Putamen (tissue), 1 donor: ENCODE measurements around the gene ABHD6.
"Not testable (repeated sequence)": the region's sequence is repeated elsewhere in the genome, so short reads cannot be mapped to it uniquely, and the experiment has no call there.

Experiments used
- DNase-seq: peaks from one replicate; pipeline ENCODE4 v3.0.0-alpha.2; 2016; ENCODE audit warnings: low spot score

Gene ABHD6

DNA sequence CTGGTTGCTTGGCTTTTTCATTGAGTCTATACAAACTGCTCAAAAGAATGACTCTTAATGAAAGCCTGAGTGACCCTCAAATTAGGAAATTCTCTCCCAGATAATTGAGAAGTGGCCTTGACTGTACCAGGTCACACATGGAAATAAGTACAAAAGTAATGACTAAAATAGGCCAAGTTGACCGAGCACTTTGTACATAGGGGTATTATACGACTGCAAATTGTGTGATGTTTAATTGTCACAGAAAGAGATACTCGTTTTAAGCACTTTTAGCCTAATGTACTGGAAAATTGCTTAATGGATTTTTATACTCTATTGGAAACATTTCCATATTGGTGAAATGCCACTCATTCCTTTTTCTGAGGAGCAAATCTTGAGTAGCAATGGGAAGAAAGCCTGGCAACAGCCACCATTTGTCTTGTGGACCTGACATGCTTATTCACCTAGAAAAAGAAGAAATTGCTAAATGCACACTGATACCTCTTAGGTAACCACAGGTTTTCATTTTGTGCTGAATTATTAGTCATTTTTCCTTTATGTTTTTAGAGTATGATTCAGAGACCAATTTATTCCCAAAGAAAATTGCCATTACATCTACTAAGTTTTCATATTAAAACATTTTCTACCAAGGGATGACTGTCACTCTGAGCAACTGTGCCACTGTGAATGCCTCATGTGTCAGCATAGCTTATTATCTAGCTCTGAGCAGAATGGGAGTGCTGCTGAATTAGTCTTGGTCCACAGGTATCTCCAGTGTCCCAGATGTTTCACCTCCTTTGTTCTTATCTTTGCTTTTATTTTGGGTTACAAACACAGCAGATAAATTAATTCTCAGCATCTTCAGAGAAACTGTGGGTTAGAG is 86.2 kb downstream of the ABHD6 start:
- no peak for DNase-seq

- DNase-seq = no peak
Observed at GRCh38 chr3:58324391-58325390, 87.1 kb downstream of the ABHD6 start.

GRCh38 chr3:58325525-58325992 is 88.0 kb downstream of the ABHD6 start:
- DNase-seq = no peak

DNA sequence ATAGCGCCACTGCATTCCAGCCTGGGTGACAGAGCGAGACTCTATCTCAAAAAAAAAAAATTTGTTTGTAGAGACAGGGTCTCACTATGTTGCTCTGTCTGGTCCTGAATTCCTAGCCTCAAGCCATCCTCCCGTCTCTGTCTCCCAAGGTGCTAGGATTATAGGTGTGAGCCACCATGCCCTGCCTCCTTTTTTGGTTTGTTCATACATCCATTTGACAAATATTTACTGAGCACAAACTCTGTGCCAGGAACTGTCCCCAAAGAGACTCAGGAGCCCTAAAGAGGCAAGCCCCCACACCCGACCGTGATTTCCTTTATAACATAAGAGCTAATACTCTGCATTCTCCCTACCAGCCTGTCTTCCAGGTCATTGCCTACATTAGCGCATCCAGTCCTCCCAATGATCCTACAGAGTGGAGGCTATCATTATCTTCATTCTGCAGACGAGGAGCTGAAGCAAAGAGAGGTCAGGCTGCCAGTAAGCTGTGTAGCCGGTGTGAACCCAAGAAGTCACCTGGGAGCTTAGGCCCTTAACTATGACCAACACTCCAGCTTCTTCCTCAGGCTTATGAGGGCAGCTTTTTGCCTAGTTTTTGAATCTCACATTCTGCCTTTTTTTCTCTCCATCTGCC is 88.8 kb downstream of the ABHD6 start:
- DNase-seq = no peak

DNA sequence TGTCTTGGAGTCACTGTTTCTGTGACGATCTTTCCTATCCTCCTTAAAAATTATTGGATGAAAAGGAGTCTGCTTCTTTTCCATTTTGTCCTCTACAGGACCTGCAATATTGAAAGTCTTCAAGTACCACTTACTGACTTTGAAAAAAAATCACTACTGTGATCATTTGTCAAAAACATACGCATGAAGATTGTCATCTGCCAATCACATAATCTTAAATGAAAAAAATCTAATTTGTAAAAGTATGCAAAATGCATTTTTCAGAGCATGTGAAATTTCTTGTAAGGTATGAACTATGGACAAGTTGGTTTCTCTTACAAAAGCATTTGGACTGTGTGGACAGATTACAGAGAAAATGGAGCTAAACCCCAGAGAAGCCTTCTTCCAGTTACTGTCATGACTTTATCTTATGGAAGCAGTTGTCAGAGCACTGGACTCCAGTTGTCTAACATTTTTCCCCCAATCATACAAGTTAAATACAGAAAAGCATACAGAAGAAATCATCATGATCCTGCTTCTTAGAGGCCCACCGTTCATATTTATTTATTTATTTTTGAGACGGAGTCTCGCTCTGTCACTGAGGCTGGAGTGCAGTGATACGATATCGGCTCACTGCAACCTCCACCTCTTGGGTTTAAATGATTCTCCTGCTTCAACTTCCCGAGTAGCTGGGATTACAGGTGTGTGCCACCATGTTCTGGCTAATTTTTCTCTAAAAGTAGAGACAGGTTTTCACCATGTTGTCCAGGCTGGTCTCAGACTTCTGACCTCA is 91.7 kb downstream of the ABHD6 start:
- no peak for DNase-seq

DNA sequence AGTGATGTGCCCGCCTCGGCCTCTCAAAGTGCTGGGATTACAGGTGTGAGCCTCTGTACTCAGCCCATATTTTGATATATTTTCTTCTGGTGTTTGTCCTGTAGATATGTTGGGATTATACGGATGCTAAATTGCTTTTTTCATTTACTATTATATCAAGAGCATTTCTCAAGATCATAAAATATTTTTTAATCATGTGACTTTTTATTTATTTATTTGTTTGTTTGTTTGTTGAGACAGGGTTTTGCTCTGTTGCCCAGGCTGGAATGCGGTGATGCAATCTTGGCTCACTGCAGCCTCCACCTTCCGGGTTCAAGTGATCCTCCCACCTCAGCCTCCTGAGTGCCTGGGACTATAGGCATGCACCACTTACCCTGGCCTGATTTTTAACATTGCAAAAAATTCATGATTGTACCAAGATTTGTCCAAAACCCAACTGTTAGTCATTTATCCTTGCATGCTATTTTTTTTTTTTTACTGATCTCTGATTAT is 92.4 kb downstream of the ABHD6 start:
- no peak for DNase-seq

DNA sequence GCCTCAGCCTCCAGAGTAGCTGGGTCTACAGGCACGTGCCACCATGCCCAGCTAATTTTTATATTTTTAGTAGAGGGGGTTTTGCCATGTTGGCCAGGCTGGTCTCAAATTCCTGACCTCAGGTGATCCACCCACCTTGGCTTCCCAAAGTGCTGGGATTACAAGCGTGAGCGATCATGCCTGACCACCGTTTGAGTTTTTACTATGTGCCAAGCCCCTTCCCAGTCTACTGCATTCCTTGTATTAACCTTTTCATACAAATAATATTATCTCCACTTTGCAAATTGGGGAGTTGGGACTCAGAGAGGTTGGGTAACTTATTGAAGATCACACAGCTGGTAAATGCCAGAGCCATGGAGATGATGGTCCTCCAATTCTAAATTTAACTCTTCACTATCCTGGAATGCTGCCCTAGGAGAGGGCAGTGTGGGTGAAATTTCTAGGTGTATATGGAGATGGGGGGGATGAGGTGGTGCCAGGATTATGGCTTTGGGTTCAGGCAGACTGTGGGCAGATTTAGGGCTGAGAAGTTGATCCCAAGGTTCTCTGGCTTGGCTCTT is 94.1 kb downstream of the ABHD6 start:
- DNase-seq = no peak

GRCh38 chr3:58332575-58333188 is 95.1 kb downstream of the ABHD6 start, which contains the start of gene PXK:
Gene PXK, plus strand, starts transcription at chr3:58332892. Its CDS starts 97 bp downstream, at chr3:58332989.
- DNase-seq = peak; percentile 88

DNA sequence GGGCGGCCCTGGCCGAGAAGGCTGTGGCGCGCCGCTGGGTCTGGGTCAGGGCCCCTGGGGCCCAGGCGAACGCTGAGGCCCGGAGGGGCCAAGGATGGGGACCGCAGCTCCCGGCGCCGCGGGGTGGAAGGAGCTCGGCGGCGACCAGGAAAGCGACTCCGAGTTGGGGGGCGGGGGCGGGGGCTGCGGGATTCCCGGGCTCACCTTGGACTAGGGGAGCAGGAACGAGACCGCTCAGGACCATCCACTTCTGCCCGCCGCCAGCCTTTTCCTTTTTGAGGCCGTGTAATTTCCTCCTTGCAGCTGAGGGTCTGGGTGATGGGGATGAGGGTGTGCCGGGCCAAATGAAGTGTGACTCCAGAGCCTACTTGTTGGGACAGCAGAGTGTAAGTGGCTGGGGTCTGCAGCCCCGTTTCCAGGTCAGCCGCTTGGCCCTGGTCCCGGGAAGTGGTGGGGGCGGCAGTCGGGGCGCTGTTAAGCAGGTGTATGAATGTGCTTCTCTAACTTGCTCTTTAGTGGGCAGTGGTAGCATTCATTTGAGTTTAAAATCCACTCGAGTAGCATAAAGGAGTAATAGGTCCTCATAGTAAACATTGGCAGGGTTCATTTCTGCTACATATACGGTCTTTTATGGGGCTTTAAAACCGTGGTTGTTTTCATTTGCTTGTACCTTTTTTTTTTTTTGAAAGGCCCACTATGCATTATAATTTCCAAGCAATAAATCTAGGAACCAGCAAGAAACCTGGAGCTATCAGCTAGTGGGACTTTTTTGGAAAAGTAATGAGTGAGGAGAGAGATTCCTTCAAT is 95.8 kb downstream of the ABHD6 start:
- DNase-seq = peak; percentile 45

DNA sequence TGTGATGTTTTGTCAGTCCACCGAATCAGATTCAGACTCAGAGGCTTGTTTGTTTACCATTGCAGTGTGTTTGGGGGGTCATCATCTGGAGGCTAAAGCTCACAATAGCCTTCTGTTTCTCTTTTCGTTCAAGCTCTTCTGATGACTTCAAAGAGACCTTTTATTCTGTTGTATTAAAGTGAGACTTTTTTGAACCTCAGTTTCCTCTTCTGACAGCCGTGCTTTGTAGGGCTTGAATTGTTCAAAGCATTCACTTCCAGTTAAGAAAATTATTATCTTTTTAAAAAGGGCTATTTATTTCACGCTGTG is 96.4 kb downstream of the ABHD6 start:
- peak; percentile 89 for DNase-seq

GRCh38 chr3:58334506-58334884 is 96.9 kb downstream of the ABHD6 start:
- DNase-seq = no peak

DNA sequence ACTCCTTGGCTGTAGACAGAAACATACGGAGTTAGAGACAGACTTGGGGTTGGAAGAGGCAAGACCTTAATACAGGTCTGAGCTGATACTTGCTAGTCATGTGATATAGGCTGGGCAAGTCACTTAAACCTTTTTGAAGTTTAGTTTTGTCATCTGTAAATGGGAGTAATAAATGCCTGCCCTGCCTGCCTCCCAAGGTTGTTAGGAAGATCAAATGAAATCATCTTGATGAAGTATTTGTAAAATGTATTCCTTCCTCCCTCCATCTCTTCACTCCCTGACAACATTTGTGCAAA is 98.0 kb downstream of the ABHD6 start:
- no peak for DNase-seq

- DNase-seq = no peak
Observed at GRCh38 chr3:58336135-58336882, 98.7 kb downstream of the ABHD6 start.

DNA sequence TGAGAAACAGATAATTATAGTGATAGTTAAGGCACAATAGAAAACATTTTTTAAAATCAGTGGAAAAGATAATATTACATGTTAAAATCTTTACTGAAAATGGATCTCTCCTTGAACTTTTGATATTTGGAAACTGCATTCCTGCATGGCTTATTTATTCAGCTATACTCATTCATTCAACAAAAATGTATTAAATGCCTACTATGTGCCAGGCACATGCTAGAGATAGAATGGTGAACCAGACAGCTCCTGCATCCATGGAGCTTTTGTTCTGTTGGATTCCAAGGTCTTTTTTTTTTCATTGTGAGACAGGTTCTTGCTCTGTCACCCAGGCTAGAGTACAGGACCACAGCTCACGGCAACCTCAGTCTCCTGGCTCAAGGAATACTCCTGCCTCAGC is 99.6 kb downstream of the ABHD6 start:
- no peak for DNase-seq

GRCh38 chr3:58339146-58339545 is 101.6 kb downstream of the ABHD6 start:
- not testable (repeated sequence) for DNase-seq

DNA sequence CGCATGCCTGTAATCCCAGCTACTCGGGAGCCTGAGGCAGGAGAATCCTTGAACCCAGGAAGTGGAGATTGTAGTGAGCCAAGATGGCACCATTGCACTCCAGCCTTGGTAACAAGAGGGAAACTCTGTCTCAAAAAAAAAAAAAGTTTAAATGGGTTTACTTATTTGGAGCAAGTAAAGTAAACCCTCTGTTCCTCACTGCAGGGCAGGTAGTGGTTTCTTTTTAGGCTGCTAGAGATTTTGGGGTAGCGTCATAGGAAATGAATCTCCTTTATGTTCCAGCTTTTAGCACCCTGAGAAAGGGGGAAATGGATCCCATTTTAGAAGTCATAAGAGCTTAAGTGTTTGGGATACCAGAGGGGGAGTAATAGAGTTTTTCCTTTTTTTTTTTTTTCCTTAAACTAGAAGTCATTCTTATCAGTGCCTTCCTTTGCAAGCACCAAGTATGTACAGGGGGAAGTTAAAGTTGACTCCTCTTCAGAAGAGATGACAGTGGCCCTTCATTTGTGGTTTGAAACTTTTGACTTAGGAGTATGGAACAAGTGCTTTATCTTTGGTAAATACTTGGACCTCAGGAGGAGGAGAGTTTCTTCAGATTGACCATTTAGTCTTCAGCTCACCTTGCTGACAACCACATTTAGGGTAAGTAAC is 103.1 kb downstream of the ABHD6 start:
- DNase-seq = no peak

GRCh38 chr3:58341376-58341775 is 103.8 kb downstream of the ABHD6 start:
- DNase-seq = no peak

GRCh38 chr3:58342676-58343075 is 105.1 kb downstream of the ABHD6 start:
- no peak for DNase-seq
